Activated CD8-positive, alpha-beta memory T cell treated with anti-CD3 and anti-CD28 coated beads, Interleukin-2, amount 50 U/mL, for 48 hours (primary cell): ENCODE measurements around the gene JMJD1C.
"Not testable (repeated sequence)": the region's sequence is repeated elsewhere in the genome, so short reads cannot be mapped to it uniquely, and the experiment has no call there.

Source experiments
- DNase-seq: peaks from one replicate; pipeline ENCODE4 v3.0.0-alpha.2; 2020

The JMJD1C gene

DNA sequence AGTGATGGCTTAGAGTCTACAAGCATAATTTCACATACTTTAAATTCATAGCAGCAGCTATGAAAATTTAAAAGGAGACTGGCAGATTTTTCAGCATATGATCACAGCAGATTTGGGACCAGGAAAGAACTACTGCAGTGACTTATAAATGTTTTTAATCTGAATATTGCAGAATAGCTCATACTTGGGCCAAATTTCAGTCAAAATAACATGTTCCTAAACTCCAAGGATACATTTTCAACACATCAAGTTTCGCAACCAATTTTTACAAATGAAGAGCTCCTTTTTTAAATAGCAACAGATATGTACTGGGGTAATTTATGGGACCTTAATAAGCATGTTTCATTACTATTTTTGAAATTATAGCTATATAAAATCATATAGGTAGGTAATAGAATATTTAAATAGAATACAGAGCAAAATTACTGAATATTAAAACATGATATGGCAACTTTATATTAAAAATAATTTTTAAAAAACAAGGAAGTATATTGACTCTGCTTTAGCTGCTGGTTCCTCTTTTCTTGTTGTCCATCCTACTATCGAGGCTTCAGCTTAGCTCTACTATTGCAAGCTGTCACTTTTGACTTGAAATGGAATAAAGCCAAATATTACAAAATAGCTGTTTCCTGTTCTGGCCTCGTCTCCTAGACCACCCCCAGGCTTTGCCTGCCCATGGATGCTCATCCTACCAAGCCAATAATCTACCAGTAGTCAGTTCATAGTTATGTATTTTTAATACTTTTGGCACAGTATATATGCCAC lies 209.6 kb downstream of the JMJD1C start:
- no peak for DNase-seq

DNA sequence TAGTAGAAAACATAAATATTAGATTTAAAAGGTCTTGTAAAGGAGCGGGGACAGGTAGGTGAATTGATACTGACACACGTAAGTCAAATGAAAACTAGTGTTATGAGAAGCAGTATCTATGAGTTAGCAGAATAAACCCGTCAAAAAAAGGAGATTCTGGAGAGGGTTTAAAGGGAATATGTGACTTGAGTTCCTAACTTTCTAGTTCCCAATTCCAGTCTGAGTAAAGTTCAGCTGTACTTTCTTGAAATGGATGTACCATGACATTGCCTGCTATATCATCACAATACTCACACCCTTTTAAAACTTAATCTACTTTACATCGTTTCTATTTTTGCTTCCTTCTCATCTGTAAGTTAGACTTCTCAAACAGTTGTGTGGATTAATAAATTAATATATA lies 210.5 kb downstream of the JMJD1C start:
- DNase-seq: no peak

DNA sequence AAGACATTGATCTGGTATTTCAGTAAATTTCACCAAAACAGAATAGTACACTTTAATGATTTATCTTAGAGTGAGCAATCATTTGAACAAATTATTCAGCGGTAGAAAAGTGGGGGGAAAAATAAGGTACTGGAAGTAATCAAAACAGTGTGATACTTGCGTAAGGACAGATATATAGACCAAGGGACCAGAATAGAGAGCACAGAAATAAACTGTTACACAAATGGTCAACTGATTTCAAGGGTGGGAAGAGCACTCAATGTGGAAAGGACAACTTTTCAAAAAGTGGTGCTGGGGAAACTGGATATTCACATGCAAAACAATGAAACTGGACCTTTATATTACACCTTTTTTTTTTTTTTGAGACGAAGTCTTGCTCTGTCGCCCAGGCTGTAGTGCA lies 212.7 kb downstream of the JMJD1C start:
- DNase-seq: no peak

DNA sequence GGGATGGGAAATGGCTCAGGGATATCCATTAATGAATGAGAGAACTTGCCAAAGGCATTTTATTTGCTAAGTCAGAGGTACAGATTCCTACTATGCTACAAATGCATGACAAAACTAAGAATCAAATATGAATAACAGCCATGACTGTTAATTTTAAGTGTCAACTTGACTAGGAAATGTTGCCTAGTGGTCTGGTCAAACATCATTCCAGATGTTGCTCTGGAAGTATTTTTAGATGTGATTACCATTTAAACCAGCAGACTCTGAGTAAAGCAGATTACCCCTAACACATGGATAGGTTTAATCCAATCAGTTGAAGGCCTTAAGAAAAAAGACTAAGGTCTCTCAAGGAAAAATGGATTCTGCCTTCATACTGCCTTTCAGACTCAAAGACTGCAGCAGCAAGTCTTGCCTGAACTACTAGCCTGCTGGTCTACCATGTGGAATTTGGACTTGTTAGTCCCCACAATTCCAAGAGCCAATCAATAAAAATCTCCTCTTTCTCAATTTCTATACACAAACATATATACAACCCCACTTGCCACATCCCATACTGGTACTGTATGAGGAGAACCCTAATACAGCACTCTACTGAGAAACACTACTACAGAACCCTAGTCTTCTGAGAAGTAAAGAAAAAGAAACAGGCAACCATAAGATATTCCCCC lies 213.5 kb downstream of the JMJD1C start:
- DNase-seq: no peak

DNA sequence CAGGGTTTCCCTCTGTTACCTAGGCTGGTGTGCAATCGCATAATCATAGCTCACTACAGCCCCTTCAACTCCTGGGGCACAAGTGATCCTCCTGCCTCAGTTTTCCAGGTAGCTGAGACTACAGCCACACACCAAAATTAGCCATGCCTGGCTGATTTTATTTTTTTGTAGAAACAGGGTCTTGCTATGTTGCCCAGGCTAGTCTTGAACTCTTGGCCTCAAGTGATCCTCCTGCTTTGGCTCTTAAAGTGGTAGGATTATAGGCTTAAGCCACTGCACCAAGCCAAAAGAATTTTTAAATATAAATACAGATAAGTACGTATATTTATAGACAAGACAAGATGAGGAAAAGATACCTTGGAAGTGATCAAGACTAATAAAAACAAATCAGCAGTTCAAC lies 215.7 kb downstream of the JMJD1C start:
- DNase-seq: no peak

DNA sequence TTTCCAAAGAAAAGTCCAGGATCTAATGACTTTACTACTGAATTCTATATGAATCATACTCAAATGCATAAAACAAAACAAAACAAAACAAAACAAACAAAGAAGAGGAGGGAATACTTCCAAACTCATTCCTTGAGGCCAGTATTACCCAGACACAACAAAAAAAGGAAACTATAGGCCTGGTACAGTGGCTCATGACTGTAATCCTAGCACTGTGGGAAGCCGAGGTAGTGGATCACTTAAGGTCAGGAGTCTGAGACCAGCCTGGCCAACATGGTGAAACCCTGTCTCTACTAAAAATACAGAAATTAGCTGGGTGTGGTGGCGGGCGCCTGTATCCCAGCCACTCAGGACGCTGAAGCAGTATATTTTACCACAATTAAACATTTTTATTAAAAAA lies 218.0 kb downstream of the JMJD1C start:
- no peak for DNase-seq

DNA sequence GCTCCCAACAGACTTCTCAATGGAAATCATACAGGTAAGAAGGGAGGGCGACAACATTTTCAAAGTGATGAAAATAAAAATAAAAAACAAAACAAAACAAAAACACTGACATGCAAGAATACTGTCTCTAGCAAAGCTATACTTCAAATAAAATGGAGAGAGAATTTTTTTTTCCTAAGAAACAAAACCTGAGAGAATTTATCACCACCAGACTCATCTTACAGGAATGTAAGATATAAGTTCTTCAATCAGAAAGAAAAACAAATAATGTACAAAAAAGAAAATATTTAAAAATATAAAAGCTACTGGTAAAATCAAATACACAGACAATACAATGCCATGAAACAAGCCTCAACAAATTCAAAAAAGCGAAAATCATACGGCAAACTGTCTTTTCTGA lies 219.4 kb downstream of the JMJD1C start:
- no peak for DNase-seq

DNA sequence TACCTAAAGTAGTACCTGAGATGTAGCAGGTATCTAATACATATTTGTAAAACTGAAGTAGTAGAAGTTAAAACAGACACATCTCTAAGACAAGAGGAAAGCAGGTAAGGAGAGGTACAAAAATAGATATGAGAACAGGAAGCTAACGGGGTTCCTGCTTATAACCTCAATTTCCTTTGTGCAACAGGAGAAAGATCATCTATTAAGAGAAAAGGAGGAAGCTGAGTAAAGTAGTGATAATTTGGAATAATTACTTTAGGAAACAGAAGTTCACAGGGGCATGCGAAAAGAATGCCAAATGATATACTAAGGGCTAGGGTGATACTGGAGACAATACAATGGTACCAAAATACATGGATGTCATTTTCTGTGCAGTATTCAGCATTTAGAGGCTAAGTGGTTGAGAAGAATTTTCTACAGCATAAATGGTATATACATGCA lies 223.9 kb downstream of the JMJD1C start:
- DNase-seq: no peak

DNA sequence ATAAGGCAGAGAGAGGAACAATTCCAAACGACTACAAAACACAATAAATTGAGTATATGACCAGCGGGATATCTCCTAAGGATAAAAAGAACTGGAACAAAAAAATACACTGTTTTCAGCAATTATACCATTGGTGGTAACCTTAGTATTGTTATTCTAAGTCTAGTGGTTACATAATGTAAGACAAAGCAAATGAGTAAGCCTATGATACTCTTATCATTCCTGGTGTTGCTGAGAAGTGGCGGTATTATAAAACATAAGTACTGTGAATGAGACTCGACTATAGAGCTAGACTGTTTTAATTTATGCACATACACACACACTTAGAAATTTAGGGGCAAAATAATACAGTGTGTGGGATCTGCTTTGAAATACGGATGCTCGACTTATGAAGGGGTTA lies 225.0 kb downstream of the JMJD1C start:
- no peak for DNase-seq

DNA sequence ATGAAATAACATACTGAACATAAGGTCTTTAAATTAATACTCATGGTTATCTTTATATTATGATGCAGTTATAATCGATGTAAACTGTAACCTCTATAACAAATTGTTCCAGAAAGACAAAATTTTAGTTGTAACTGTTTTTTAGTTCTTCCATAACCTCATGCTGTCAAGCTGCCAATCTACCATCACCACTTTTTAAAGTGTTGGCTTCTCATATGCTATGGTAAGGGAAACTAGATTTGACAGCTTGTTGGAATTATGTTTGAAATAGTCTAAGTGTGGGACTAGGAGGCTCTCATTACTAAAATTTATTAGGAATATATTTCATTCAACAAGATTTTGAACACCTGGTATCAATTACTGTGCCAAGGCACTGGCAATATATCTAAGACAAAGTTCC lies 227.3 kb downstream of the JMJD1C start:
- DNase-seq: no peak

DNA sequence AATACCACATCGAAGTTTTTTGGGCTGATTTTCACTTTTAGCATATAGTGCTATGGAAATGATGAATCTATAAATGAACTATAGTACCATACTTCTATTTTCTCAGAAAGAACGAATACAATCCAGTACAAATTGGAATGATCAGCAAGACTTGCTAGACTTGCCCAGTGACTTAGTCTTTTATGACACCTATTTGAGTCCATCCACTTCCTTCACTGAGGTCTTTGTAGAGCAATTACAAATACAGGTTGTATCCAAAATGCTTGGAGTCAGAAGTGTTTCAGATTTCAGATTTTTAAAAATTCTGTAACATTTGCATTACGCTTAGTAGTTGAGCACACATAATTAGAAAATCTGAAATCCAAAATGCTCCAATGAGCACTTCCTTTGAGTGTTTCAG lies 228.4 kb downstream of the JMJD1C start:
- DNase-seq: no peak

DNA sequence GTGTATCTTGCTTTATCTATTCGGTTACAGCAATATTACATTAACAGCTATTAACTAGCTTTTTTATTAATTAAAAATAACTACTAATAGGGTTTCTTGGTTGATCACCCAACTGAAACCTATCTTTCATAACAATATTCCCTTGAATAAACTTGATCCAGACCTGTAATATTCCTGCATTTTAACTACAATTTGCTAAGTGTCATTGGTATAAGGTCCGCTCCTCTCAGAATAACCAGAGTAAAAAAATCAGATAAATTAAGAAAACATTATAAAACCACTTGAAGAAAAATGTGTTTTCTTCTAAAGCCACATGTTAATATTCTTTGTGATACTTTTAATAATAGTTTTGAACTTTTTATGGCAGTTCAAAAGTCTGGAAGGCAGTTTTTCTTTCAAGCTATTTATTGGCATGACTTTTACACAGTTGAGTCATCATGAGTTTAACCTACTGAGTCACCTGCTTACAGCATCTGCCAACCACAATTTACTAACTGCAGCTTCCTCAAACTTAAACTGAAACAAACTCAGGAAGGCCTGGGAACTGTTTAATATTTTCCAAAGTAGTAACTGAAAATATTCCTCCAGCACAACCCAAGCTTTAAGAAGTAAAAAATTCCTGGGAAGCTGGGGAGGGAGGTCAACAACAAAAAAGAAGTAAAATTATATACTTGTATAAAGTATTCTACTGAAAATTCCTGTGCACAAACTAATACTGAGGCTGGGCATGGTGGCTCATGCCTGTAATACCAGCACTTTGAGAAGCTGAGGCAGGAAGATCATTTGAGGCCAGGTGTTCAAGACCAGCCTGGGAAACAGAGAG lies 229.5 kb downstream of the JMJD1C start:
- no peak for DNase-seq

DNA sequence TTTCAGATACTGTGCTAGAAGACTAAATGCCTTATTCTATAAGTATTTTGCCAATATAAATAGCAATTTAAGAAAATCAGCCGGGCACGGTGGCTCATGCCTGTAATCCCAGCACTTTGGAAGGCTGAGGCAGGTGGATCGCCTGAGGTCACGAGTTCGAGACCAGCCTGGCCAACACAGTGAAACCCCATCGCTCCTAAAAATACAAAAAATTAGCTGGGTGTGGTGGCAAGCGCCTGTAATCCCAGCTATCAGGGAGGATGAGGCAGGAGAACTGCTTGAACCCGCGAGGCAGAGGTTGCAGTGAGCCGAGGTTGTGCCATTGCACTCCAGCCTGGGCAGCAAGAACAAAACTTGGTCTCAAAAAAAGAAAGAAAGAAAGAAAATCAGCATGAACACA lies 230.6 kb downstream of the JMJD1C start:
- not testable (repeated sequence) for DNase-seq

DNA sequence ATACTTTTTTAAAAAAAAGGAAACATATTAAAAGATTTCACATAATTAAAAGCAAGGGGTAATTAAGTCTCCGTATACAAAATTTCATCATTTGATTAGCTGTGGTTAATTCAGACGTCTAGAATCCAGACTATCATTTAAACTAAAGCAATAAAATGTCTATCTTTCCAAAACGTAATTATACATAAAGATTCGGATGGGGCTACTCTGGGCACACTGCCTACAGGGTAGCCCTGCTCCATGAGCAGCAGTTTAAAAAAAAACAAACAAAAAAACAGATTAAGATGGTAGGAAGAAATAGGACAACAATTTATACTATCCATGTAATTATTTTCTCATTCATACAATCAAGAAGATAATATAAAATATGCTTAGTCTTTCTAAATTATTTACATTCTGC lies 236.6 kb downstream of the JMJD1C start:
- DNase-seq: no peak

DNA sequence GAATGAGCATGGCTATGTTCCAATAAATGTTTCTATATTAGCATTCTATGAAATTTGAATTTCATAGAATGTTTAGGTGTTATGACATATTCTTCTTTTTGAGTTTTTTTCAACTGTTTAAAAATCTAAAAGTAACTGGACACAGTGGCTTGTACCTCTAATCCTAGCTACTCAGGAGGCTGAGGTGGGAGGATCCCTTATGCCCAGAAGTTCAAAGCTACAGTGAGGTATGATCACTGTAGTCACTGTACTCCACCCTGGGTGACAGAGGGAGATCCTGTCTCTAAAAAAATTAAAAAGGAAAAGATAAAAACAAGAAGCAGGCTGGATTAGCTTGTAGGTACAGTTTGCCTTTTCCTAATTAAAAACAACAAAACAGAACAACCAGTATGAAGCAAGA lies 237.5 kb downstream of the JMJD1C start:
- DNase-seq: no peak

DNA sequence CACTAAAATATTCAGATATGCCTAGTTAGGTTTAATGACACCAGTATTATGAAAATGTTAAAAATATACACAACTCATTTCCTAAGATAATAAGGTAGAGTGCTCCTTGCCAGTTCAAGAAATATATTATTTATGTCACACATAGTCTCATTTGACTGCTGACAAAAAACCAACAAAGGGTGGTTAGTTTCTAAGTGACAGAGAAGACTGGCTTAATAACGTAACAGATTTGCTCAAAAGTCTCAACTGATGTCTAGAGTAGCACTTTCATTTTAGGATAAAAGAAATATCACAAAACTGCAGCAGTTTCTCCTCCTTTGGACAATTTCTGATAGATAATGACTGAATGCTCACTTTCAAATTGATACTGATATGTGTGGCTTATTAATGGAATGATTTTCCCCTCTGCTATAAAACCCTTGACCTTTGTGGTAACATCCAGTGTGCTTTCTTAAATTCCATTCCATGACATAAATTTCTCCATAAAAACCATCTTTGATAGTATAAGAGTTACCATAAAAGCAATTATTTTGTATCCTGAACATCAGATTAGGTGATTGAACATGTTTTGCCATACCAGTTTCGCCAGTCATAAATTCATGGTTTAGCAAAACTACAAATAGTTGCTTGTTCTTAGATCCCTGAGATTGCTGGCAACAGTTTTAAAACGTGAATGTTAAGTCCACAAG lies 238.4 kb downstream of the JMJD1C start:
- DNase-seq: no peak

DNA sequence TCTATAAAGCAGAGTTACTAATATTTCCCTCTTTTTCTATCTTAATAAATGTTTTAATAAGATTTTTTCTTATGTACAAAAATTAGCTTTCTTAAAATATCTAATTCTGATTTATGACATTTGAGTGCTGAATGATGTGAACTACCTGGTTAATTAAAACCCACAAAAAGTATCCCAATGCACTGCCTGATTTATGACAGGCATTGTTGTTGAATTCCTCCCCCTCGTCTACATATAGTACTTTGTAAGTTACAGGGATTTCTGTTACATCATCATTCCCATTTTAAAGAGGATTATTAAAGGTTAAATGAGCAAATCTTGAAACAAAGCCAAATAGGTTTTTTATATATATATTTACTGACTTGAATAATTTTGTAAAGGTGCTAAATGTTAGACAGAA lies 241.5 kb downstream of the JMJD1C start:
- DNase-seq: no peak

DNA sequence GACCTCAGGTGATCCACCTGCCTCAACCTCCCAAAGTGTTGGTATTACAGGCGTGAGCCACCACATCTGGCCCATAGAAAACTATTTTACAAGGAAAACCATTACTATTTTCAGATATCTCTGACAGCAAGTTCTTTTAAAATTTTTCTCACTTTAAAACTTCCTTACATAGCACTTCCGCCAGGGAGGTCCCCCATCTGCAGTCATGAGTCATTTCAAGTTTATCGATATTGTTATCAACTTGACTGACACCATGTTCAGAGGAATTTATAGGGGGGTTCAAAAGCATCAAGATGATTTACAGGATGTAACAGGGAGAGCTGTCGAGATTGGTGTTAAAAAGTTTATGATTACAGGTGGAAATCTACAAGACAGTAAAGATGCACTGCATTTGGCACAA lies 243.8 kb downstream of the JMJD1C start:
- no peak for DNase-seq

DNA sequence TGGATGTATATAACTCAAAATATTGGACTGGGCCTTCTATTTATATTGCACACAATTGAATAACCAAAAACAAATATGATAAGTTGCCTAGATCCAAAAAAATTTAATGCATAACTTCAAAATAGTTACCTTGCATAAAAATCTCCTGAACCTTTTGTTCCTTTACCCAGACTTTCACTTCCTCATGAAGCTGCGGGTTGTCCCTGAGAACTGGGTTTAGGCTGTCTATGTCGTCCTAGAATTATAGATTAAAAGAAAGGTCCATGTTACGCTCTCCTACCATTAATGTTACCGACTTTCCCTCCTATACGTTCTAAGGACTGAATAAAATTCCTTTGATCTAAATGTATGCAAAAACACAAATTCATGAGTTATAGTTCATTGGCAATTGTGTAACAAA lies 246.0 kb downstream of the JMJD1C start:
- no peak for DNase-seq

DNA sequence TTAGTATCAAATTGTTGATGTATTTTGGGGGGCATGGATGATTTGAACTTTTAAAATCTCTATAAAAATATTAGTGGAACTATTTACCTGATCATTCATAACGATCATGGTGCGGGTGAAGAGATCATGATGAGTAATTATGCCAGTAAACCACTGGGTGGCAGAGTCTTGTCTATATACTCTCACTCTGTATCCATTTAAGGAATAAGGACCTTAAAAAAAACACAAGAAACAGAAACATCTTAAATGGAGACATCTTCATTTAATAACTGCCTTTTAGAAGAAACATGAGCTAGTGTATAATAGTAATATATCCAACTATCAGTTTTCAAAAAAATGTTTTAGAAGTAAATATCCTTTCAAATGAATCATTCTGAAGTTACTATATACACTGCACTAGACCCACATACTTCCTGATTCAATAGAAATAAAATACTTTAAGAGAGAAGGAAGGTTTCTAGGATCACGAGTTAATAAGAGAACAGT lies 248.6 kb downstream of the JMJD1C start:
- no peak for DNase-seq

DNA sequence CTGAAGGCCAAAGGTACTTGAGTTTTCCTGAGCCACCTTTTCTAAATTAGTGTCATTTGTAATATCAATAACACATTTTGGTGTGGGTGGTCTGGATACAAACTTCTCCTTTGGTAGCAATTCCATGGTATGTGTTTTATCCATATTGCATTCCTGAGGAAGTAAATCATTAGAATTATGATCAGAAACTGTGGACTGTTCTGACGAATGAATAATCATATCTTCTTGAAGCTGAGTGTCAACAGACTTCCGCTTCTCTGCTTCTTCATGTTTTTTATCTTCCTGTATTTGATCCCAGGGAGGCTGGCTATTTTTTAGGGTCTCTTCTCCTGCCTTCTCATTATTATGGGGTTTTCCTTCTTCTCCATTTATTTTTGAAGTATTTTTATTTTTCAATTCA lies 251.2 kb downstream of the JMJD1C start:
- no peak for DNase-seq

DNA sequence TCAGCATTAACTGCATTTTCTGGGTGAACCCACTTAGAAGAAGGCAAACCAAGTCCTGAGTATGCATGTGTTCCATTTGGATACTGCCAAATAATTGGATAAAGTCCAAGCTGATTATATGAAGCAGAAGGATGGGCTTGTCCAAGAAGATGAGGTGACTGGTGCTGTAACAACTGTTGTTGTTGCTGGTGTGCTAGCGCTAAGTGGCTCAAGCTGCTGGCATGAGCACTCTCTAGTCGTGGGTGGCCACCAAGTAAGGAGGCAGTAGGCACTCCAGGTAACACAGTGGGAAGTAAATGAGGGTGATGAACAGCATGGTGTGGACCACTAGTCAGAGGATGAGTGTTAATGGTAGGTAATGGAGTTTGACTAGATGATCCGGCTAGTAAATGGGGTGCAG lies 252.3 kb downstream of the JMJD1C start:
- DNase-seq: no peak

DNA sequence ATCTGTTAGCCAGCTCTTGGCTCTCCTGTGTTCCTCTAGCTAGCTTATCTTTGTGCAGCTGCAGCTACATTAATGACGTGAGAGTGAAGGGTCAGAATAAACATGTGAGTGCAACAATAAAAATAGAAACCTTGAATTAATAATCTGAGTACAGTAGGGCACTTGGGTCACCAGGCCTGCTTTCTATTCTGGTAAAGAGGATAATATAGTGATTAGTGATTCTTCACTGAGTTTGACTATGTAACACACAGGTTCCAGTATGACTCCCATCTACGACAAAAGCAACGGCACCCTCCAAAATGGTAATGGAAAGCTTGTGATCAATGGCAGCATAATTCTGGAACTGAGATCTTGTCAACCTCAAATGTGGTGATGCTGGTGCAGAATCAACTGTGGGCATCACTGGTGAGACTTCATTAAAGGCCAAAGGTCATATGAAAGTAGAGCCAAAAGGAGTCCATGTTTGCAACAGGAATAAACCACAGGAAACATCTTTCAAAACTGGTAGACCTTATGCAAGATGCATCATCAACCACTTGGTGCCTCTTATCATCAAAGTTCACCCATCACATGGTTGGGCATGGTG lies 255.1 kb downstream of the JMJD1C start:
- no peak for DNase-seq
